ENCODE data around the gene KRTAP21-2. TPM values are rescaled to one million over a fixed set of nuclear protein-coding genes. Genes with fewer than 3 reads are reported as not detected.

Gene KRTAP21-2
- total RNA-seq, 1 experiment from 2014 or later: not detected

DNA sequence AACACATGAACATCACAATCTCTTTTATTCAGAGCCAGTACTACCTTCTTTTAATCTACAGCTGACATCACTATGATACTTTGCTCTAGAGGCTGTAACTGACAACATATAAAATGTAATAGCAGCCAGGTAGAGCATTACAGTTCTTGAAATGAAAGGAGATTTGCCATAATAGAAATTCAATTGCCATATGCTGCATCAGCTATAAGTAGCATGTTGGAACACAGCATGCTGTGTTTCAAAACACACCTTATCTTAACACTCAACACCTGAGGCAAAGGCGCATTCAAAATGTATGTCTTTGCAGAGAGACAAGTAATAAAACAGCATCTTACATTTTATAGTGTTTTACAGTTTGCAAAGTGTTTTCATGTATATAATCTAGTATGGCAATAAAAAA is 32.2 kb upstream of the KRTAP21-2 start:
- H2AFZ ChIP-seq (ENCODE audit: low read length): no peak overlapping the region

More for the DNA sequence above, 32.2 kb upstream of the KRTAP21-2 start:
- Histone ChIP-seq H4K91ac (ENCODE audit: insufficient read length, low read depth, low read length) (no peak overlapping the region), H3K4ac (ENCODE audit: low read depth, low read length) (no peak overlapping the region), H2BK12ac (ENCODE audit: insufficient read length, low read depth, low read length) (no peak overlapping the region), H2BK5ac (ENCODE audit: insufficient read length, low read length) (no peak overlapping the region), H3T11ph (ENCODE audit: low read length) (no peak overlapping the region), H3K23ac (ENCODE audit: insufficient read length, low read depth, low read length) (no peak overlapping the region), H2AK5ac (ENCODE audit: insufficient read length, low read length) (no peak overlapping the region), H3K27me3 (ENCODE audit: insufficient read depth, low read length) (no peaks in the 10 kb centered on the region), H3K9me3 (ENCODE audit: control insufficient read depth, low read depth, low read length) (no peaks in the 10 kb centered on the region), H3K79me1 (ENCODE audit: insufficient read depth, low read depth, low read length, poor library complexity, severe bottlenecking) (no peaks in the 10 kb centered on the region), H4K8ac (replicated peaks; ENCODE audit: insufficient read length, low read depth, low read length) (no peak overlapping the region), H3K79me2 (ENCODE audit: insufficient read depth, low read length) (no peaks in the 10 kb centered on the region), H2BK120ac (ENCODE audit: low read depth, low read length, poor library complexity, severe bottlenecking) (no peak overlapping the region), H2BK15ac (ENCODE audit: low read depth, low read length) (no peak overlapping the region), H3K14ac (ENCODE audit: insufficient read depth, low read length) (no peak overlapping the region), H4K5ac (ENCODE audit: insufficient read length, low read depth, low read length) (no peak overlapping the region), H3K27ac (ENCODE audit: insufficient read length, low read depth, low read length) (no peak overlapping the region), H3K4me1 (ENCODE audit: insufficient read depth, low read length) (no peaks in the 10 kb centered on the region), H4K20me1 (ENCODE audit: control insufficient read depth, insufficient read depth, insufficient read length) (no peaks in the 10 kb centered on the region), H3K56ac (ENCODE audit: insufficient read length, low read depth, low read length) (no peak overlapping the region), H3K23me2 (ENCODE audit: insufficient read length, low read depth, low read length, poor library complexity, severe bottlenecking) (no peaks in the 10 kb centered on the region), H3K18ac (ENCODE audit: insufficient read length, low read depth, low read length) (no peak overlapping the region), H3K9ac (ENCODE audit: extremely low read depth, insufficient read length, low read length) (no peak overlapping the region), H2BK20ac (ENCODE audit: low read depth, low read length, poor library complexity, severe bottlenecking) (no peak overlapping the region), H3K4me2 (ENCODE audit: insufficient read depth, insufficient read length, low read length) (no peak overlapping the region)
- Mint-ChIP-seq H3K27ac (no peak overlapping the region), H3K4me1 (no peaks in the 10 kb centered on the region), H3K36me3 (ENCODE audit: insufficient read depth in 1 of 3, low read depth in 3 of 3) (peaks cover 0 to 20% (median 0%) of the 10 kb centered on the region in 3 experiments; a peak in 2 of 7 replicates), H3K9me3 (peaks cover 2 to 19% of the 10 kb centered on the region in 2 experiments; a peak in 4 of 5 replicates), H3K27me3 (ENCODE audit: low read depth) (peaks cover 3% of the 10 kb centered on the region; the same call in 1 of the 2 replicates), H3K4me3 (no peak overlapping the region)
- no peak for DNase-seq
- TF ChIP-seq, protein P1, sequence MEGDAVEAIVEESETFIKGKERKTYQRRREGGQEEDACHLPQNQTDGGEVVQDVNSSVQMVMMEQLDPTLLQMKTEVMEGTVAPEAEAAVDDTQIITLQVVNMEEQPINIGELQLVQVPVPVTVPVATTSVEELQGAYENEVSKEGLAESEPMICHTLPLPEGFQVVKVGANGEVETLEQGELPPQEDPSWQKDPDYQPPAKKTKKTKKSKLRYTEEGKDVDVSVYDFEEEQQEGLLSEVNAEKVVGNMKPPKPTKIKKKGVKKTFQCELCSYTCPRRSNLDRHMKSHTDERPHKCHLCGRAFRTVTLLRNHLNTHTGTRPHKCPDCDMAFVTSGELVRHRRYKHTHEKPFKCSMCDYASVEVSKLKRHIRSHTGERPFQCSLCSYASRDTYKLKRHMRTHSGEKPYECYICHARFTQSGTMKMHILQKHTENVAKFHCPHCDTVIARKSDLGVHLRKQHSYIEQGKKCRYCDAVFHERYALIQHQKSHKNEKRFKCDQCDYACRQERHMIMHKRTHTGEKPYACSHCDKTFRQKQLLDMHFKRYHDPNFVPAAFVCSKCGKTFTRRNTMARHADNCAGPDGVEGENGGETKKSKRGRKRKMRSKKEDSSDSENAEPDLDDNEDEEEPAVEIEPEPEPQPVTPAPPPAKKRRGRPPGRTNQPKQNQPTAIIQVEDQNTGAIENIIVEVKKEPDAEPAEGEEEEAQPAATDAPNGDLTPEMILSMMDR (conservative IDR thresholded peaks at IDR 0.05): no peak
- WGBS (ENCODE audit: extremely low coverage, insufficient read length, low lambda C conversion rate): no CpG with 5 or more reads among the region's 1 CpG
